ENCODE results near the gene TSEN34.
"Not testable (repeated sequence)": the region's sequence is repeated elsewhere in the genome, so short reads cannot be mapped to it uniquely, and the experiment has no call there.

The TSEN34 gene

GRCh38 chr19:54239491-54240371 lies 48.6 kb downstream of the TSEN34 start:
- DNase-seq (ENCODE audit: low read depth): not testable (repeated sequence)

GRCh38 chr19:54240372-54241336 lies 49.5 kb downstream of the TSEN34 start:
- DNase-seq (ENCODE audit: low read depth): not testable (repeated sequence)

- not testable (repeated sequence) for DNase-seq (ENCODE audit: low read depth)
These were observed 51.1 kb downstream of the TSEN34 start for GRCh38 chr19:54242234-54242633.

- DNase-seq (ENCODE audit: low read depth): not testable (repeated sequence)
These were observed 51.5 kb downstream of the TSEN34 start, which contains the start of gene LILRA6 for GRCh38 chr19:54242646-54243045. Gene LILRA6 (minus strand): TSS chr19:54242790.

GRCh38 chr19:54243809-54244208 lies 52.7 kb downstream of the TSEN34 start:
- not testable (repeated sequence) for DNase-seq (ENCODE audit: low read depth)
